SK-N-SH (cell line): ENCODE data around the gene TAF1A.

Experiments
- ELF1 ChIP-seq: IDR thresholded peaks from 2 replicates; pipeline ENCODE4 v1.4.0; 2012
- EZH2phosphoT487 ChIP-seq: fragments of 200-600 bp; sonication (generic); IDR thresholded peaks from 2 replicates; pipeline ENCODE4 v1.6.1; 2017; ENCODE audit warnings: low read depth, mixed run types, mild to moderate bottlenecking, antibody characterized with exemption, moderate library complexity, borderline replicate concordance
- JUND ChIP-seq: IDR thresholded peaks from 2 replicates; pipeline ENCODE4 v1.4.0; 2012
- MAX ChIP-seq: IDR thresholded peaks from 2 replicates; pipeline ENCODE4 v1.4.0; 2012; ENCODE audit warnings: low read depth
- POLR2AphosphoS5 ChIP-seq: IDR thresholded peaks from 2 replicates; pipeline ENCODE4 v1.6.1; 2012; ENCODE audit warnings: low read depth, low read length
- SMC3 ChIP-seq: IDR thresholded peaks from 2 replicates; pipeline ENCODE4 v1.6.1; 2012; ENCODE audit warnings: low read depth, low read length, improper control_type of control experiment
- YY1 ChIP-seq: IDR thresholded peaks from 2 replicates; pipeline ENCODE4 v1.4.0; 2012; ENCODE audit warnings: low read depth, mild to moderate bottlenecking
- TF ChIP-seq, protein P1 (sequence below): fragments of 200-600 bp; sonication (generic); IDR thresholded peaks from 2 replicates; pipeline ENCODE4 v1.6.1; 2017; ENCODE audit warnings: antibody characterized with exemption, mild to moderate bottlenecking, moderate library complexity
- TF ChIP-seq, protein P2 (sequence below): IDR thresholded peaks from 2 replicates; pipeline ENCODE4 v1.4.0; 2012; ENCODE audit warnings: low read depth, borderline replicate concordance
- TF ChIP-seq, protein P3 (sequence below): IDR thresholded peaks from 2 replicates; pipeline ENCODE4 v1.6.1; 2012; ENCODE audit warnings: mild to moderate bottlenecking, low read depth, low read length, moderate library complexity

GRCh38 chr1:222620566-222620965 lies 30.8 kb upstream of the TAF1A start:
- TF ChIP-seq EZH2phosphoT487 (no peak), YY1 (no peak), JUND (no peak), POLR2AphosphoS5 (no peak), SMC3 (no peak), MAX (no peak), ELF1 (no peak)
- TF ChIP-seq, protein P1, sequence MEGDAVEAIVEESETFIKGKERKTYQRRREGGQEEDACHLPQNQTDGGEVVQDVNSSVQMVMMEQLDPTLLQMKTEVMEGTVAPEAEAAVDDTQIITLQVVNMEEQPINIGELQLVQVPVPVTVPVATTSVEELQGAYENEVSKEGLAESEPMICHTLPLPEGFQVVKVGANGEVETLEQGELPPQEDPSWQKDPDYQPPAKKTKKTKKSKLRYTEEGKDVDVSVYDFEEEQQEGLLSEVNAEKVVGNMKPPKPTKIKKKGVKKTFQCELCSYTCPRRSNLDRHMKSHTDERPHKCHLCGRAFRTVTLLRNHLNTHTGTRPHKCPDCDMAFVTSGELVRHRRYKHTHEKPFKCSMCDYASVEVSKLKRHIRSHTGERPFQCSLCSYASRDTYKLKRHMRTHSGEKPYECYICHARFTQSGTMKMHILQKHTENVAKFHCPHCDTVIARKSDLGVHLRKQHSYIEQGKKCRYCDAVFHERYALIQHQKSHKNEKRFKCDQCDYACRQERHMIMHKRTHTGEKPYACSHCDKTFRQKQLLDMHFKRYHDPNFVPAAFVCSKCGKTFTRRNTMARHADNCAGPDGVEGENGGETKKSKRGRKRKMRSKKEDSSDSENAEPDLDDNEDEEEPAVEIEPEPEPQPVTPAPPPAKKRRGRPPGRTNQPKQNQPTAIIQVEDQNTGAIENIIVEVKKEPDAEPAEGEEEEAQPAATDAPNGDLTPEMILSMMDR, result no peak
- TF ChIP-seq, protein P2, sequence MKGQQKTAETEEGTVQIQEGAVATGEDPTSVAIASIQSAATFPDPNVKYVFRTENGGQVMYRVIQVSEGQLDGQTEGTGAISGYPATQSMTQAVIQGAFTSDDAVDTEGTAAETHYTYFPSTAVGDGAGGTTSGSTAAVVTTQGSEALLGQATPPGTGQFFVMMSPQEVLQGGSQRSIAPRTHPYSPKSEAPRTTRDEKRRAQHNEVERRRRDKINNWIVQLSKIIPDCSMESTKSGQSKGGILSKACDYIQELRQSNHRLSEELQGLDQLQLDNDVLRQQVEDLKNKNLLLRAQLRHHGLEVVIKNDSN, result no peak
- TF ChIP-seq, protein P3, sequence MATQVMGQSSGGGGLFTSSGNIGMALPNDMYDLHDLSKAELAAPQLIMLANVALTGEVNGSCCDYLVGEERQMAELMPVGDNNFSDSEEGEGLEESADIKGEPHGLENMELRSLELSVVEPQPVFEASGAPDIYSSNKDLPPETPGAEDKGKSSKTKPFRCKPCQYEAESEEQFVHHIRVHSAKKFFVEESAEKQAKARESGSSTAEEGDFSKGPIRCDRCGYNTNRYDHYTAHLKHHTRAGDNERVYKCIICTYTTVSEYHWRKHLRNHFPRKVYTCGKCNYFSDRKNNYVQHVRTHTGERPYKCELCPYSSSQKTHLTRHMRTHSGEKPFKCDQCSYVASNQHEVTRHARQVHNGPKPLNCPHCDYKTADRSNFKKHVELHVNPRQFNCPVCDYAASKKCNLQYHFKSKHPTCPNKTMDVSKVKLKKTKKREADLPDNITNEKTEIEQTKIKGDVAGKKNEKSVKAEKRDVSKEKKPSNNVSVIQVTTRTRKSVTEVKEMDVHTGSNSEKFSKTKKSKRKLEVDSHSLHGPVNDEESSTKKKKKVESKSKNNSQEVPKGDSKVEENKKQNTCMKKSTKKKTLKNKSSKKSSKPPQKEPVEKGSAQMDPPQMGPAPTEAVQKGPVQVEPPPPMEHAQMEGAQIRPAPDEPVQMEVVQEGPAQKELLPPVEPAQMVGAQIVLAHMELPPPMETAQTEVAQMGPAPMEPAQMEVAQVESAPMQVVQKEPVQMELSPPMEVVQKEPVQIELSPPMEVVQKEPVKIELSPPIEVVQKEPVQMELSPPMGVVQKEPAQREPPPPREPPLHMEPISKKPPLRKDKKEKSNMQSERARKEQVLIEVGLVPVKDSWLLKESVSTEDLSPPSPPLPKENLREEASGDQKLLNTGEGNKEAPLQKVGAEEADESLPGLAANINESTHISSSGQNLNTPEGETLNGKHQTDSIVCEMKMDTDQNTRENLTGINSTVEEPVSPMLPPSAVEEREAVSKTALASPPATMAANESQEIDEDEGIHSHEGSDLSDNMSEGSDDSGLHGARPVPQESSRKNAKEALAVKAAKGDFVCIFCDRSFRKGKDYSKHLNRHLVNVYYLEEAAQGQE, result no peak
